Trophoblast cell (in vitro differentiated cells and primary cell): Measurements from ENCODE around the gene RBFOX1.

Experiments used
- DNase-seq, 2 donors: peaks; one replicate each; pipeline ENCODE4 v3.0.0-alpha.2; 2016
- H2AFZ ChIP-seq: 2 replicates; pipeline ENCODE4 v1.6.1; 2013; ENCODE audit warnings: low read length, moderate library complexity, mild to moderate bottlenecking; ENCODE audit not compliant: insufficient read depth, poor library complexity
- H2AK5ac ChIP-seq: 2 replicates; pipeline ENCODE4 v1.6.1; 2013; ENCODE audit warnings: mild to moderate bottlenecking, low read length
- H2BK120ac ChIP-seq: 2 replicates; pipeline ENCODE4 v1.6.1; 2013; ENCODE audit warnings: low read length, mild to moderate bottlenecking, moderate library complexity; ENCODE audit not compliant: insufficient read depth, poor library complexity
- H2BK12ac ChIP-seq: 2 replicates; pipeline ENCODE4 v1.6.1; 2013; ENCODE audit warnings: mild to moderate bottlenecking, low read length, moderate library complexity
- H2BK5ac ChIP-seq: 2 replicates; pipeline ENCODE4 v1.6.1; 2013; ENCODE audit warnings: low read length, low read depth, moderate library complexity, mild to moderate bottlenecking; ENCODE audit not compliant: poor library complexity
- H3K14ac ChIP-seq: 2 replicates; pipeline ENCODE4 v1.6.1; 2013; ENCODE audit warnings: mild to moderate bottlenecking, low read length
- H3K18ac ChIP-seq: 2 replicates; pipeline ENCODE4 v1.6.1; 2013; ENCODE audit warnings: mild to moderate bottlenecking, low read length
- H3K23ac ChIP-seq: 2 replicates; pipeline ENCODE4 v1.6.1; 2013; ENCODE audit warnings: low read length
- H3K27ac ChIP-seq: 2 replicates; pipeline ENCODE4 v1.5.1; 2013; ENCODE audit warnings: low read depth, mild to moderate bottlenecking, inconsistent platforms, low read length, moderate library complexity
- H3K27me3 ChIP-seq: 2 replicates; pipeline ENCODE4 v1.6.1; 2013; ENCODE audit warnings: inconsistent platforms, mild to moderate bottlenecking, low read length, moderate library complexity; ENCODE audit not compliant: insufficient read depth
- H3K36me3 ChIP-seq, 2 experiments: 1 replicate in 1 of 2; 2 replicates in 1 of 2; pipeline ENCODE4 v1.6.1; 2013; ENCODE audit warnings: low read length in 2 of 2, mild to moderate bottlenecking in 2 of 2, moderate library complexity in 1 of 2; ENCODE audit not compliant: insufficient read depth in 2 of 2, control insufficient read depth in 1 of 2
- H3K4ac ChIP-seq: 2 replicates; pipeline ENCODE4 v1.6.1; 2013; ENCODE audit warnings: low read depth, mild to moderate bottlenecking, low read length, moderate library complexity
- H3K4me1 ChIP-seq, 2 experiments: 1 replicate in 1 of 2; 2 replicates in 1 of 2; pipeline ENCODE4 v1.6.1; 2013; ENCODE audit warnings: low read length in 2 of 2, mild to moderate bottlenecking in 2 of 2, moderate library complexity in 1 of 2; ENCODE audit not compliant: insufficient read depth in 2 of 2, control insufficient read depth in 1 of 2
- H3K4me2 ChIP-seq: 2 replicates; pipeline ENCODE4 v1.6.1; 2013; ENCODE audit warnings: inconsistent platforms, mild to moderate bottlenecking, low read length, moderate library complexity
- H3K4me3 ChIP-seq: 2 replicates; pipeline ENCODE4 v1.5.1; 2013; ENCODE audit warnings: mild to moderate bottlenecking, low read depth, low read length, inconsistent platforms
- H3K79me1 ChIP-seq: one replicate; pipeline ENCODE4 v1.6.1; 2013; ENCODE audit warnings: low read length
- H3K79me2 ChIP-seq: 2 replicates; pipeline ENCODE4 v1.6.1; 2013; ENCODE audit warnings: low read length, mild to moderate bottlenecking; ENCODE audit not compliant: control insufficient read depth, insufficient read depth, poor library complexity
- H3K9ac ChIP-seq: 2 replicates; pipeline ENCODE4 v1.6.1; 2013; ENCODE audit warnings: mild to moderate bottlenecking, low read length
- H3K9me3 ChIP-seq: 2 replicates; pipeline ENCODE4 v1.6.1; 2013; ENCODE audit warnings: low read depth, mild to moderate bottlenecking, control low read depth, inconsistent platforms, low read length; ENCODE audit not compliant: insufficient read depth
- H4K12ac ChIP-seq: 2 replicates; pipeline ENCODE4 v1.6.1; 2013; ENCODE audit warnings: low read depth, mild to moderate bottlenecking, low read length, moderate library complexity
- H4K8ac ChIP-seq: 2 replicates; pipeline ENCODE4 v1.6.1; 2013; ENCODE audit warnings: low read depth, mild to moderate bottlenecking, low read length, moderate library complexity
- H4K91ac ChIP-seq: one replicate; pipeline ENCODE4 v1.6.1; 2013; ENCODE audit warnings: low read depth, mild to moderate bottlenecking, low read length, moderate library complexity
- WGBS: extraction: QIAGEN DNeasy Blood & Tissue Kit; methylation state at CpG from one replicate; pipeline ENCODE4 v1.1.7; 2013; ENCODE audit warnings: missing lambda C conversion rate; ENCODE audit not compliant: insufficient read length, insufficient coverage; ENCODE audit errors: extremely low coverage; 5-methylcytosine and 5-hydroxymethylcytosine counted together

RBFOX1 gene

DNA sequence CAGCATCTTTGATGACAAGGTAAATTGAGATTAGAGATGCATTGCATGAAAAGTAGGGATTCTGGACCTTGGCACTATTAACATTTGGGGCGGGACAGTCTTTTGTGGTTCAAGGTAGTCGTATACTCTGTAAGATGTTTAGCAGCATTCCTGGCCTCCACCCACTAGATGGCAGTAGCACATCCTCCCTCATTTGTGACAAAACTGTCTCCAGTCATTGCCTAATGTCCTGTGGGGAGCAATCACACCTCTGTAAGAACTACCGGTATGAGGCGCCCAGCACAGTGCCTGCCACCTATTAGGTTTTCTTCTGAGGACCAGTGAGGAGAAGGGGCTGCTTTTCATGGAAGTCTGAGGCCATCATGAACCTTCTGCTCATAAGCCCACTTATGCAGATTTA is 180.8 kb downstream of the RBFOX1 start:
- H3K4me2 ChIP-seq: no peak overlapping the region
- no peak overlapping the region for H3K27ac ChIP-seq
- no peaks in the 10 kb centered on the region for H3K79me1 ChIP-seq
- H3K36me3 ChIP-seq: no peaks in the 10 kb centered on the region
- DNase-seq: no peak
- H3K9ac ChIP-seq: no peak overlapping the region
- no peaks in the 10 kb centered on the region for H3K9me3 ChIP-seq
- no peak overlapping the region for H2AK5ac ChIP-seq
- H3K18ac ChIP-seq: no peak overlapping the region
- no peak overlapping the region for H3K4ac ChIP-seq
- H3K27me3 ChIP-seq: no peaks in the 10 kb centered on the region
- no peak overlapping the region for H2AFZ ChIP-seq
- H4K91ac ChIP-seq: no peak overlapping the region
- H3K23ac ChIP-seq: no peak overlapping the region
- H4K12ac ChIP-seq: no peak overlapping the region
- H3K79me2 ChIP-seq: no peaks in the 10 kb centered on the region
- no peak overlapping the region for H4K8ac ChIP-seq
- H2BK5ac ChIP-seq: no peak overlapping the region
- H2BK12ac ChIP-seq: no peak overlapping the region
- WGBS: no CpG with 5 or more reads among the region's 4 CpGs
- H3K14ac ChIP-seq: no peak overlapping the region
- H3K4me3 ChIP-seq: no peak overlapping the region
- no peak overlapping the region for H2BK120ac ChIP-seq
- no peaks in the 10 kb centered on the region for H3K4me1 ChIP-seq

DNA sequence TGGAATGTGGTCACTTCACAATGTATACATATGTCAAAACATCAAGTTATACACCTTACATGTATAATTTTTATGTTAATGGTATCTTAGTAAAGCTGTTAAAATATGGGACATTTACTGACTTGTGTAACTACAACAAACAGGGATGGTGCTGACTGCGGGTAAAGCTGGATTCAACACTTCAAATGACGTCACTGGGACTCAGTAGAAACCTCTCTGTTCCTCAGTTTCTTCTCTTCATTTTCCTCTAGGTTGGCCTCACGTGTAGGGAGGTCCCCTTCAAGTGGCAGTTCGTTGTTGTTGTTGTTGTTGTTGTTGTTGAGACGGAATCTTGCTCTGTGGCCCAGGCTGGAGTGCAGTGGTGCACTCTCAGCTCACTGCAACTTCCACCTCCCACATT is 182.9 kb downstream of the RBFOX1 start:
- no peak overlapping the region for H3K9ac ChIP-seq
- no peak overlapping the region for H3K4me3 ChIP-seq
- no peak for DNase-seq
- no peak overlapping the region for H4K12ac ChIP-seq
- H2BK12ac ChIP-seq: no peak overlapping the region
- no peaks in the 10 kb centered on the region for H3K36me3 ChIP-seq
- H3K79me2 ChIP-seq: no peaks in the 10 kb centered on the region
- H3K14ac ChIP-seq: no peak overlapping the region
- H3K79me1 ChIP-seq: no peaks in the 10 kb centered on the region
- no peak overlapping the region for H3K4me2 ChIP-seq
- WGBS: no CpG with 5 or more reads among the region's 5 CpGs
- no peaks in the 10 kb centered on the region for H3K9me3 ChIP-seq
- no peak overlapping the region for H3K18ac ChIP-seq
- H2BK120ac ChIP-seq: no peak overlapping the region
- H4K8ac ChIP-seq: no peak overlapping the region
- no peaks in the 10 kb centered on the region for H3K27me3 ChIP-seq
- no peaks in the 10 kb centered on the region for H3K4me1 ChIP-seq
- no peak overlapping the region for H3K27ac ChIP-seq
- no peak overlapping the region for H3K4ac ChIP-seq
- H3K23ac ChIP-seq: no peak overlapping the region
- H2AFZ ChIP-seq: no peak overlapping the region
- H2BK5ac ChIP-seq: no peak overlapping the region
- no peak overlapping the region for H2AK5ac ChIP-seq
- no peak overlapping the region for H4K91ac ChIP-seq

DNA sequence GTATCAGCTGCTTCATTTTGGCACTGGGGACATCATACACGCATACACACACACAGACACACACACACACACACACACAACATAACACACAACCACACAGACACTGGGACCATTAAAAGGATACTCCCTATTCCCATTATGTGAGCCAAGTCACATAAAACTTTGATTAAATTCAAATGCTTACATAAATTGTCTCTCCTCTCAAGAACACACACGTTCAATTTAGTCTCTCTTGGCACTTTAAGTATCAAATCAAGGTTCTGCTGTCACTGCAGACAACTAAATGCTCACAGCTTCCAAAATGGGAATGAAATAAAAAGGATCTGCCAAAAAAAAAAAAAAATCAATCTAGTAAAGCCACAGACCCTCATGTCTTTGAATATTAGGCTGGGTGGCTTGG is 184.9 kb downstream of the RBFOX1 start:
- WGBS: no CpG with 5 or more reads among the region's 2 CpGs
- Histone ChIP-seq H4K91ac (no peak overlapping the region), H2AK5ac (no peak overlapping the region), H3K4me3 (no peak overlapping the region), H3K23ac (no peak overlapping the region), H4K8ac (no peak overlapping the region), H3K27ac (no peak overlapping the region), H2AFZ (no peak overlapping the region), H2BK5ac (no peak overlapping the region), H3K79me2 (no peaks in the 10 kb centered on the region), H2BK12ac (no peak overlapping the region), H3K9me3 (no peaks in the 10 kb centered on the region), H3K9ac (no peak overlapping the region), H3K4ac (no peak overlapping the region), H3K79me1 (no peaks in the 10 kb centered on the region), H3K14ac (no peak overlapping the region), H3K4me1 (no peaks in the 10 kb centered on the region), H3K18ac (no peak overlapping the region), H4K12ac (no peak overlapping the region), H2BK120ac (no peak overlapping the region), H3K4me2 (no peak overlapping the region), H3K36me3 (no peaks in the 10 kb centered on the region), H3K27me3 (no peaks in the 10 kb centered on the region)
- DNase-seq: no peak

DNA sequence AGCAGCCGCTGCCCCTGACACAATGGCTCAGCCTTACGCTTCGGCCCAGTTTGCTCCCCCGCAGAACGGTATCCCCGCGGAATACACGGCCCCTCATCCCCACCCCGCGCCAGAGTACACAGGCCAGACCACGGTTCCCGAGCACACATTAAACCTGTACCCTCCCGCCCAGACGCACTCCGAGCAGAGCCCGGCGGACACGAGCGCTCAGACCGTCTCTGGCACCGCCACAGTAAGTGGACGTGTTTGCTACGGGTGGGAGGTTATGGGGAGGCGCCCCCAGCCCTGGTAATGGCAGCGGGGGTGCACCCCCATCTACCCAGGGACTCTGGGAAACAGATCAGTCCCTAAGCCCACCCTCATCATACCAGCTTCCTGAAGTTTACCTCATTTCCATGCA is 185.5 kb downstream of the RBFOX1 start:
- no peak overlapping the region for H3K23ac ChIP-seq
- no peak overlapping the region for H2BK5ac ChIP-seq
- H3K4ac ChIP-seq: no peak overlapping the region
- no peak overlapping the region for H4K91ac ChIP-seq
- no peak overlapping the region for H2AFZ ChIP-seq
- H2AK5ac ChIP-seq: no peak overlapping the region
- no peaks in the 10 kb centered on the region for H3K4me1 ChIP-seq
- no CpG with 5 or more reads among the region's 25 CpGs for WGBS
- no peak overlapping the region for H2BK120ac ChIP-seq
- H4K8ac ChIP-seq: no peak overlapping the region
- no peaks in the 10 kb centered on the region for H3K27me3 ChIP-seq
- H3K36me3 ChIP-seq: no peaks in the 10 kb centered on the region
- H2BK12ac ChIP-seq: no peak overlapping the region
- no peak overlapping the region for H3K27ac ChIP-seq
- H3K18ac ChIP-seq: no peak overlapping the region
- H3K9ac ChIP-seq: no peak overlapping the region
- H3K14ac ChIP-seq: no peak overlapping the region
- no peak for DNase-seq
- H3K79me1 ChIP-seq: no peaks in the 10 kb centered on the region
- H3K79me2 ChIP-seq: no peaks in the 10 kb centered on the region
- no peaks in the 10 kb centered on the region for H3K9me3 ChIP-seq
- no peak overlapping the region for H4K12ac ChIP-seq
- no peak overlapping the region for H3K4me2 ChIP-seq
- no peak overlapping the region for H3K4me3 ChIP-seq
